Body of pancreas (tissue), 4 donors: ENCODE measurements around the gene DGCR8.

Experiments used
- CTCF ChIP-seq, 7 experiments: fragments of 450-650 bp in 4 of 7; fragments of 200-600 bp in 3 of 7; sonication (generic) in 3 of 7; IDR thresholded peaks; one replicate each; pipeline ENCODE4 v1.5.1; 2016 to 2019; ENCODE audit warnings: antibody characterized with exemption in 7 of 7
- POLR2A ChIP-seq, 3 donors: fragments of 450-650 bp; IDR thresholded peaks; one replicate each; pipeline ENCODE4 v1.6.1; 2016; ENCODE audit warnings: antibody characterized with exemption in 3 of 3, mild to moderate bottlenecking in 2 of 3

DNA sequence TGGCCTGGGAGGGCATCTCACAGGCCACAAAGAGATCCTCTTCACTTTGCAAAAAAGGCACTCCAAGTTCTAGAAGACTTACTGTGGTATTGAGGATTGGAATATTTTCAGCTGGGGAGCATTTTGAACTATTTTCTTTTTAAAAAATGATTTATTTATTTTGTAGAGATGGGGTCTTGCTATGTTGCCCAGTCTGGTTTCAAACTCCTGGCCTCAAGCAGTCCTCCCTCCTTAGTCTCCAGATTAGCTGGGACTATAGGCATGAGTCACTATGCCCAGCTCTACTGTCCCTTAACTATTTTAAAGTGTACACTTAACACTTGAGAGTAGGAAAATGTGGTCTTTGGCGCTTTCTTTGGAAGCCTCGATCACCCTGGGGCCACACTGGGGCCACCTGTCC is 24.9 kb upstream of the DGCR8 start:
- no peak for TF ChIP-seq CTCF (IDR thresholded peaks at IDR 0.05)
- no peak for TF ChIP-seq POLR2A (IDR thresholded peaks at IDR 0.05)
